Measurements from ENCODE around the gene PIK3CB. TPM values are rescaled to one million over a fixed set of nuclear protein-coding genes. Genes with fewer than 3 reads are reported as not detected.

PIK3CB gene
- total RNA-seq, 1 donor from 2014 or later, result 14.4 TPM

GRCh38 chr3:138673641-138674530 is 160.8 kb downstream of the PIK3CB start:
- no peak for TF ChIP-seq CTCF (conservative IDR thresholded peaks at IDR 0.05)
- Mint-ChIP-seq H3K27ac (ENCODE audit: unreplicated experiment) (peak overlapping the region; percentile 44), H3K4me1 (peaks cover 40% of the 10 kb centered on the region), H3K4me3 (peak overlapping the region; percentile 31), H3K36me3 (ENCODE audit: low read depth) (peaks cover 32% of the 10 kb centered on the region), H3K27me3 (ENCODE audit: low read depth) (no peaks in the 10 kb centered on the region), H3K9me3 (peaks cover 6% of the 10 kb centered on the region)
- no peak for DNase-seq (ENCODE audit: low read depth, low spot score)

- DNase-seq (ENCODE audit: low read depth, low spot score), result no peak
- Mint-ChIP-seq H3K9me3 (peaks cover 4% of the 10 kb centered on the region), H3K4me3 (no peak overlapping the region), H3K27ac (ENCODE audit: unreplicated experiment) (no peak overlapping the region), H3K36me3 (ENCODE audit: low read depth) (peaks cover 25% of the 10 kb centered on the region), H3K27me3 (ENCODE audit: low read depth) (no peaks in the 10 kb centered on the region), H3K4me1 (peaks cover 46% of the 10 kb centered on the region)
- TF ChIP-seq CTCF (conservative IDR thresholded peaks at IDR 0.05), result no peak
Measured at GRCh38 chr3:138670407-138670806, 164.3 kb downstream of the PIK3CB start.

GRCh38 chr3:138668107-138668506 is 166.6 kb downstream of the PIK3CB start:
- Mint-ChIP-seq H3K27me3 (ENCODE audit: low read depth) (no peaks in the 10 kb centered on the region), H3K27ac (ENCODE audit: unreplicated experiment) (peak overlapping the region; percentile 60), H3K9me3 (no peaks in the 10 kb centered on the region), H3K4me1 (peaks cover 34% of the 10 kb centered on the region), H3K36me3 (ENCODE audit: low read depth) (peaks cover 11% of the 10 kb centered on the region), H3K4me3 (no peak overlapping the region)
- DNase-seq (ENCODE audit: low read depth, low spot score), result no peak
- no peak for TF ChIP-seq CTCF (conservative IDR thresholded peaks at IDR 0.05)

- TF ChIP-seq CTCF (conservative IDR thresholded peaks at IDR 0.05), result no peak
Measured at GRCh38 chr3:138657508-138657907, 177.2 kb downstream of the PIK3CB start.

GRCh38 chr3:138653567-138653966 is 181.2 kb downstream of the PIK3CB start:
- no peaks in the 10 kb centered on the region for H3K27me3 Mint-ChIP-seq (ENCODE audit: low read depth)
- TF ChIP-seq CTCF (conservative IDR thresholded peaks at IDR 0.05), result no peak
- H3K4me3 Mint-ChIP-seq, result no peak overlapping the region
- H3K36me3 Mint-ChIP-seq (ENCODE audit: low read depth), result peaks cover 33% of the 10 kb centered on the region
- no peak for DNase-seq (ENCODE audit: low read depth, low spot score)
- no peaks in the 10 kb centered on the region for H3K4me1 Mint-ChIP-seq
- no peak overlapping the region for H3K27ac Mint-ChIP-seq (ENCODE audit: unreplicated experiment)
- peaks cover 5% of the 10 kb centered on the region for H3K9me3 Mint-ChIP-seq

More at GRCh38 chr3:138657508-138657907, 177.2 kb downstream of the PIK3CB start:
- no peaks in the 10 kb centered on the region for H3K4me1 Mint-ChIP-seq
- H3K36me3 Mint-ChIP-seq (ENCODE audit: low read depth), result peaks cover 18% of the 10 kb centered on the region
- H3K4me3 Mint-ChIP-seq, result no peak overlapping the region
- no peak for DNase-seq (ENCODE audit: low read depth, low spot score)
- H3K27ac Mint-ChIP-seq (ENCODE audit: unreplicated experiment), result no peak overlapping the region
- H3K9me3 Mint-ChIP-seq, result no peaks in the 10 kb centered on the region
- H3K27me3 Mint-ChIP-seq (ENCODE audit: low read depth), result no peaks in the 10 kb centered on the region

All from neural crest cell (in vitro differentiated cells).